Epidermal melanocyte (primary cell): ENCODE data around the gene C10orf71.

Source experiments
- DNase-seq: peaks from one replicate; pipeline ENCODE4 v3.0.0; 2011; ENCODE audit warnings: low spot score; ENCODE audit not compliant: insufficient read length

C10orf71 gene

GRCh38 chr10:49332333-49332732 is 33.4 kb downstream of the C10orf71 start:
- DNase-seq = no peak

DNA sequence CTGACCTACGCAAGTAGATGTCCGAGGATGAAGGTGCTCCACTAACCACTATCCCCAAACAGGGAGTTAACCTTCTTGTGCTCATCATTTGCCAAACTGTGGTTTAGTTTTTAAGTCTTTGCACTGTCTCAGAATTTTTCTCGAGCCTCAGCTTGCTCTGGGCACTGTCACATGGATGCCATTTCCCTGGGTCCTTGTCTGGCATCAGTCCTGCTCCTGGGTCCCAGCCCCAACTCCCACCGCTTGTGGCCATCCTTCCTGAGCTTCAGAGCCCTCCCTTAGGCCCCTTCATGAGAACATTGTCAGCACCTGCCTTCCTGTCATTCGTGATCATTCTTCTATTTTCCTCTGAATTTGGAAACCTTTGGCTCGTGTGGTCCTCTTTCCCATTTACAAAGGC is 33.8 kb downstream of the C10orf71 start:
- no peak for DNase-seq

DNA sequence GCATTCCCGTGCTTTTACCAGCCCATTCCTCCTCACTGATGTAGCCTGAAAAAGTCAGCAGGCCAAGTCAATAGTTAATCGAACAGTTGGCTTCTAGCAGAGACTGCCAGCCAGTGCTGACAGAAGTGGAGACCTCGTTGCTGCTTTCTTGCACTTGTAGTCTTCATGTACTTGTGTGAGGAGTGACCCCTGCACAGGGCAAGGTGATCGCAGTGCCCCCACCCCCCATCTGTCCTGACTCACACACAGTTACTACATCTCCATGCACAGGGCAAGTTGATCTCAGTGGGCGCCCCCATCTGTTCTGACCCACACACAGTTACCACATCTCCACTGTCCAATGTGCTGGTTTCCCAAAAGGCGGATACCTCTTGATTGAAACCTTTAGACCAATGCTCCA is 34.2 kb downstream of the C10orf71 start:
- no peak for DNase-seq

DNA sequence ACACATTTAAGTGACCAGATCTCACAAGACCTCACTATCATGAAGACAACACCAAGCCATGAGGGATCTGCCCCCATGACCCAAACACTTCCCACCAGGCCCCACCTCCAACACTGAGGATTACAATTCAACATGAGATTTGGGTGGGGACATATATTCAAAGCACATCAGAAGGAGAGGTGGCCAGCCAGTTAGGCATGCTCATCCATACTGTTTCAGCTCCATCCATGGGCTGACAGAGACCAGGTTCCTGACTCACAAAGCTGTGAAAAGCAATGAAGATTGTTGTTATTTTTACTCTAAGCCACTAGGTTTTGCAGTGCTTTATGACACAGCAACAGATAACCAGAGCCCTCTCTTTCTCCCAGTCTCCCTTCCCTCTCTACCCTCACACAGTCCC is 36.0 kb downstream of the C10orf71 start:
- no peak for DNase-seq

GRCh38 chr10:49335364-49335972 is 36.5 kb downstream of the C10orf71 start:
- no peak for DNase-seq

DNA sequence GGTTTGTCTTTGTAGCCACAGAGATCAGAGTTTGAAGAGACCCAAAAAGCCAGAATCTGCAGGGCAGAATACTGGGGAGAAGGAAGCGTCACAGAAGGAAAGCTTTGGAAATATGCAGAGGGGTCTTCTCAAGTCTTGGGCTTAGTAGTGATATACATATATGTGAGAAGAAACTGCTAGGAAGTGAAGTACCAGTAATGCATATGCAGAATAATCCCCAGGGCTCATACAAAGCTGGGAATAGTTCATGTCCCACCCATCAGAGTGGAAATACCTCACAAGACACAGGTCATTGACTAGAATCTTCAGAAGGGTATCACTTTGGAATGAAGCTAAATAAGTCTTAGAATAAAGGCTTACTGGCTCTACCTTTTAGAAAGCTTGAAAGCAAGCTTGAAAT is 39.6 kb downstream of the C10orf71 start:
- no peak for DNase-seq

DNA sequence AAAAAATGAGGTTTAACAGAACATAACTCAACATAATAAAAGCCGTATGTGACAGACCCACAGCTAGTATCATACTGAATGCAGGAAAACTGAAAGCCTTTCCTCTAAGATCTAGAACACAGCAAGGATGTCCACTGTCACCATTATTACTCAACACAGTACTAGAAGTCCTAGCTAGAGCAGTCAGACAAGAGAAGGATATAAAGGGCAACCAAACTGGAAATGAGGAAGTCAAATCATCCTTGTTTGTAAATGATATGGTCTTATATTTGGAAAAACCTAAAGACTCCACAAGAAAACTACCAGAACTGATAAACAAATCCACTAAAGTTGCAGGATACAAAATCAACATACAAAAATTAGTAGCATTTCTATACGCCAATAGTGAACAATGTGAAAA is 45.9 kb downstream of the C10orf71 start:
- DNase-seq = no peak

GRCh38 chr10:49347342-49347741 is 48.4 kb downstream of the C10orf71 start:
- no peak for DNase-seq

DNA sequence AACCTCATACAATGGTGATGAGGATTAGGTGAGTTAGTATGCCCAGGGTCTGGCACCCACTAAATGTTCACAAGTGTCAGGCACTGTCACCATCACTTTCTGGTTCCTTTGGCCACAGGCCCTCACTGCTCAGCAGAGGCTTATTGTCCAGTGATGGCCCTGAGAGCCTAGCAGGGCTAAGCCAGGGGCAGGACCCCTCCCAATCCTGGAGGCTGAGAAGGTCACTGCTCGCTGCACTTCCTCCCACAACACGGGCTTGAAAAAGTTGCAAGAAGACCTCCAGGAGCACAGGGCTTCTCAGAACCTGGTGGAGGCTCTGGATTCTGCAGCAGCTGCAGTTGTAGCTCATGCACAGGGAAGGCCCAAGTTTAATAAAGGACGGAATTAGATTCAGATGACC is 48.9 kb downstream of the C10orf71 start:
- no peak for DNase-seq

DNA sequence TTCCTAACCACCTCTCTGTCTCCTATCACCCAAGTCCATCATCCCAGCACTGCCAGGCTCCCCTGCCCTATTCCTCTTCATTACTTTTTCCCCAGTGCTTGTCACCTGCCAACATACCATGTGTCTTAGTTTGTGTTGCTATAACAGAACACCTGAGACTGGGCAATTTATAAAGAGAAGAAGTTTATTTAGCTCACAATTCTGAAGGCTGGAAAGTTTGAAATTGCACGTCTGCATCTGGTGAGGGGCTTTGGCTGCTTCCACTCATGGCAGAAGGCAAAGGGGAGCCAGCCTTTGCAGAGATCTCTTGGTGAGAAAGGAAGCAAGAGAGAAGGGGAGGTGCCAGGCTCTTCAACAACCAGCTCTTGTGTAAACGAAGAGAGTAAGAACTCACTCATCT is 49.6 kb downstream of the C10orf71 start:
- no peak for DNase-seq

DNA sequence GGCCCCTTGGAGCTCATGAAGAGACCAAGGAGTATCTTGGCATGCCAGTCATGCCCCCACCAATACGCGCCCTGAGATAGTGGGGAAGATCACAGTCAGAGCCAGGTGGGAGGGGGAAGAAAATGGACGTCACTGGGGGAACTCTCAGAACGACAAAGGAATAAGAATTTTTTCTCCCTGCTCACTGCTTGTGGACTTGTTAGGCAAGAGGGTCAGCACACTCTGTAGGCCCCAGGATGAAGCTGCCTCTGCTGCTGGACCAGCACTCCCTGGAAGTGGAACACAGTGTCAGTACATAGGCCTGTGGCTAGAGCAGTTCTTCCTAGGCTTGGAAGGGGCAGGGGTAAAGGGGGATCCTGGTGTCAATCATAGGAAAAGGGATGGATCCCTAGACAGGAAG is 50.4 kb downstream of the C10orf71 start:
- no peak for DNase-seq

- DNase-seq = no peak
These were observed 51.2 kb downstream of the C10orf71 start for GRCh38 chr10:49350138-49350537.

DNA sequence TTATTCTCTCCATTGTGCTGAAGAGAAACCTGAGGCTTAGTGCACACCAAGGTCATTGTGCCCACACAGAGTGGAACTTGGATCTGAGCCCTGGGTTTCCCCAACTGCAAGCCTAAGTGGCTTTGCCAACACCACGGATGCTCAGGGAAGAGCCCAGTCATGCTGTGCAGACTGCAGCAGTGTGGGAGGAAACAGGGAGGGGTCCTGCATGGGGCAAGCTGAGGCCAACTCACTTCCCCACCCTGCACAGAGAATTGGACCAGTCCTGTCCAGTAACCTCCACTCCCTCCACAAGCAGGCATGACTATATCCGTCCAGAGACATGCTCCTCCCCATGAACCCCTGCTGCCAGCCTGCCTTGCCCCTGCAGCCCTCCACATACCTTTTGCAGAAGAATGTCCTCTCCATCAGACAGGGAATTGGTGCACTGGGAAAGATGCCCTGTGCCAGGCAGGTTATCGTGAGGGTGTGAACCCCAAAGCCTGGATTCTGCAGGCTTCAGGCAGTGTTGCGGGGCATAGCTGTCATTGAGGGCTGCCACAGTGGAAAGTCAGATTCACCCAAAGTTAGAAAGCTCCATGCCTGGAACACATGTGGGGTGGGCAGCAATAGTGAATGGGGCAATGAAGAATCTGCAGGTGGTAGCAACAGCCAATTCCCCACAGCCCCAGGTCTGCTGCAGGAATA is 52.0 kb downstream of the C10orf71 start:
- DNase-seq = no peak

DNA sequence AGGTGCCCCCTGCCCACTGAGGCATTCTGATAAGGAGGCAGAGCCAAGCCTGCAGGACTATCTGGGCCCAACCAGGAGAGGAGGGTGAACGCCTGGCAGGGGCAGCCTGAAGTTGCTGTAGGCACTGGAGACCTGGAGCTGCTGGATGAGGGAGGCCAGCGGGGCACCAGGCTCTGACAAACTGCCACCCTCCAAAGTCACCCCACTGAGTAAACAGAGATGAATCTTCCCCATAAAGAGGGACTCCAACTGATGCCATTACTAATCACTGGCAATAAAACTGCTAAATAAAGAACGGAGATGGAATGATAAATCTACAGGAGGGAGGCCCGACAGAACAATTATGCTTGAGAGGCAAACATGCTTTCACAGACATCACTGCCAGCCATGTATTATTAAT is 52.7 kb downstream of the C10orf71 start:
- no peak for DNase-seq

- DNase-seq = no peak
These were observed 53.4 kb downstream of the C10orf71 start for GRCh38 chr10:49352323-49352722.

- no peak for DNase-seq
These were observed 54.3 kb downstream of the C10orf71 start for GRCh38 chr10:49353026-49353894.

DNA sequence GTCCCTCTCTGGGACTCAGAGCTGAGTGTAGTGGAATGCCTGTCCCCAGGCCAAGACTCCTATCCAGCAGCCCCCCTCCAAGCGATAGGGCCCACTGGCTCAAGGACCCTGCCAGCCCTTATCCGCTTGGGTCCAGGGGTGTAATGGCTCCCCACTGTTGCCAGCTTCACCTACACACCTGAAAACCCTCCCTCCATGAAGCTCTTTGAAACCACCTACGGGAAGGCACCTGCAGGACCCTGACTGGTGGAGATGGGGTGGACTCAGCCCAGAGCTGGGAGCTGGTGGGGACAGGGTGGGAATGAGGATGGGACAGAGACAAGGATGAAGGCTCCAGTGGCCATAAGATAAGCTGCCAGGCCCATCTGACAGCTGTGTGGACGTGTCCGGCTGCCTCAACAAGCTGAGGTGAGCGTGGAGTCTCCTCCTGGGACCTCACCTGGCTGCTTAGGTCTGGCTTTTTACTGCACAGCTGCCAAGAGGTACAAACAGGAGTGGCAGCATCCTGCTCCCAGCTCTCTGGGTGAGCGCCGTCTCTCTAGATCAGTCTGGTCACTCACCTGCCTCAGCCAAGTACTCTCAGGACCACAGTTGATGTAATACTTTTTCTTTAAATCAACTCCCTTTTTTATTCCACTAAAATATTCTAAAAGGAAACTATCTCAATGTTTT is 55.1 kb downstream of the C10orf71 start:
- DNase-seq = no peak

GRCh38 chr10:49354593-49354992 is 55.6 kb downstream of the C10orf71 start:
- no peak for DNase-seq

GRCh38 chr10:49355221-49355620 is 56.3 kb downstream of the C10orf71 start:
- no peak for DNase-seq

GRCh38 chr10:49356181-49356580 is 57.2 kb downstream of the C10orf71 start:
- no peak for DNase-seq

GRCh38 chr10:49356944-49357343 is 58.0 kb downstream of the C10orf71 start:
- no peak for DNase-seq

- no peak for DNase-seq
These were observed 58.9 kb downstream of the C10orf71 start for GRCh38 chr10:49357910-49358309.
